Keratinocyte (primary cell): Measurements from ENCODE around the gene VPS26C. TPM values are rescaled to one million over a fixed set of nuclear protein-coding genes. Genes with fewer than 3 reads are reported as not detected.

Experiments
- DNase-seq: peaks from one replicate; pipeline ENCODE4 v3.0.0-alpha.2; 2011; ENCODE audit warnings: low read depth, missing footprints, low spot score
- FAIRE-seq: peaks from 2 replicates; lab custom pipeline; 2011; peaks lifted over from hg19 to GRCh38; lab: Jason Lieb, UNC
- H2AFZ ChIP-seq: 2 replicates; pipeline ENCODE4 v1.6.0; 2012; ENCODE audit warnings: low read length, control low read depth, inconsistent platforms; ENCODE audit not compliant: control insufficient read depth
- H3K27ac ChIP-seq: 2 replicates; pipeline ENCODE4 v1.5.1; 2011; ENCODE audit warnings: low read length; ENCODE audit not compliant: control insufficient read depth, insufficient read depth
- H3K27me3 ChIP-seq: 3 replicates; pipeline ENCODE4 v1.6.0; 2011; ENCODE audit warnings: low read length; ENCODE audit not compliant: control insufficient read depth, insufficient read depth; ENCODE audit errors: extremely low read depth
- H3K36me3 ChIP-seq, 2 experiments: 2 replicates in 1 of 2; 3 replicates in 1 of 2; pipeline ENCODE4 v1.5.1; 2011; ENCODE audit warnings: low read length in 2 of 2, mild to moderate bottlenecking in 1 of 2; ENCODE audit not compliant: control insufficient read depth in 2 of 2, insufficient read depth in 2 of 2; ENCODE audit errors: extremely low read depth in 1 of 2
- H3K4me1 ChIP-seq: 3 replicates; pipeline ENCODE4 v1.5.1; 2011; ENCODE audit warnings: low read length; ENCODE audit not compliant: control insufficient read depth, insufficient read depth; ENCODE audit errors: extremely low read depth
- H3K4me2 ChIP-seq: 3 replicates; pipeline ENCODE4 v1.6.0; 2011; ENCODE audit warnings: low read depth, low read length; ENCODE audit not compliant: control insufficient read depth, insufficient read depth; ENCODE audit errors: extremely low read depth
- H3K4me3 ChIP-seq, 3 experiments: fragments of 200-600 bp in 1 of 3; sonication (generic) in 1 of 3; 2 replicates in 2 of 3; 3 replicates in 1 of 3; pipeline ENCODE4 v1.5.1; 2011 to 2016; ENCODE audit warnings: low read length in 3 of 3, mild to moderate bottlenecking in 3 of 3, control low read depth in 2 of 3, inconsistent platforms in 1 of 3, low read depth in 1 of 3, mixed read lengths in 1 of 3, mixed run types in 1 of 3, moderate library complexity in 1 of 3; ENCODE audit not compliant: control insufficient read depth in 2 of 3, insufficient read depth in 2 of 3; ENCODE audit errors: extremely low read depth in 1 of 3
- H3K79me2 ChIP-seq: 2 replicates; pipeline ENCODE4 v1.6.0; 2012; ENCODE audit warnings: low read length; ENCODE audit not compliant: control insufficient read depth, insufficient read depth
- H3K9ac ChIP-seq: 3 replicates; pipeline ENCODE4 v1.6.0; 2011; ENCODE audit warnings: low read length; ENCODE audit not compliant: control insufficient read depth, insufficient read depth; ENCODE audit errors: extremely low read depth
- H3K9me1 ChIP-seq: 3 replicates; pipeline ENCODE4 v1.6.0; 2011; ENCODE audit warnings: low read length; ENCODE audit not compliant: control insufficient read depth, insufficient read depth; ENCODE audit errors: extremely low read depth
- H3K9me3 ChIP-seq: 2 replicates; pipeline ENCODE4 v1.5.1; 2012; ENCODE audit warnings: low read depth, low read length; ENCODE audit not compliant: control insufficient read depth
- H4K20me1 ChIP-seq: 3 replicates; pipeline ENCODE4 v1.6.0; 2011; ENCODE audit warnings: low read length; ENCODE audit not compliant: control insufficient read depth, insufficient read depth; ENCODE audit errors: extremely low read depth
- EZH2 ChIP-seq: IDR thresholded peaks from one replicate; pipeline ENCODE4 v1.6.1; 2012; ENCODE audit warnings: inconsistent platforms, mild to moderate bottlenecking, low read length, moderate library complexity
- dilution Hi-C: fragments of 300-500 bp; cut with MboI; formaldehyde crosslinking; loops from one replicate; pipeline ENCODE4 v1.7.0; 2020; ENCODE audit warnings: low sequenced_read_pairs; ENCODE audit not compliant: extremely low pct_ligation_motif_present
- polyA plus RNA-seq, 5 experiments: library from polyadenylated mRNA; depleted of rRNA in 3 of 5; stranded (reverse) in 3 of 5; stranded (forward) in 1 of 5; unstranded in 1 of 5; fragments of >200 nt; gene quantifications; 1 replicate in 1 of 5; 2 replicates in 3 of 5; 3 replicates in 1 of 5; pipeline versions ENCODE4 v1.2.1 to v1.2.3, GENCODE V29; 2011 to 2012; ENCODE audit warnings: missing spikeins in 2 of 5, low read depth in 1 of 5, low replicate concordance in 1 of 5
- TF ChIP-seq, protein P1 (sequence below), 3 experiments: IDR thresholded peaks in 1 of 3; conservative IDR thresholded peaks in 1 of 3; optimal IDR thresholded peaks in 1 of 3; 2 replicates in 2 of 3; 3 replicates in 1 of 3; pipeline versions ENCODE3 to v1.5.1; 2011; ENCODE audit warnings: low read length in 3 of 3, mild to moderate bottlenecking in 3 of 3, moderate library complexity in 2 of 3, control low read depth in 1 of 3, inconsistent platforms in 1 of 3; ENCODE audit not compliant: insufficient read depth in 2 of 3; ENCODE audit errors: extremely low read depth in 1 of 3

Gene VPS26C
- polyA plus RNA-seq, 1 donor (not counting 4 experiments of a cell fraction or from before 2014, with no cell fraction given), result 41.3 TPM

- Histone ChIP-seq H2AFZ (no peak overlapping the region), H3K4me1 (no peaks in the 10 kb centered on the region), H3K9me1 (no peaks in the 10 kb centered on the region), H3K27me3 (no peaks in the 10 kb centered on the region), H3K36me3 (no peaks in the 10 kb centered on the region), H3K9me3 (no peaks in the 10 kb centered on the region), H4K20me1 (no peaks in the 10 kb centered on the region), H3K27ac (no peak overlapping the region), H3K4me3 (no peak overlapping the region), H3K79me2 (no peaks in the 10 kb centered on the region), H3K4me2 (no peak overlapping the region), H3K9ac (no peak overlapping the region)
- dilution Hi-C loops, result no loop called here
- no peak for FAIRE-seq
- TF ChIP-seq, protein P1, sequence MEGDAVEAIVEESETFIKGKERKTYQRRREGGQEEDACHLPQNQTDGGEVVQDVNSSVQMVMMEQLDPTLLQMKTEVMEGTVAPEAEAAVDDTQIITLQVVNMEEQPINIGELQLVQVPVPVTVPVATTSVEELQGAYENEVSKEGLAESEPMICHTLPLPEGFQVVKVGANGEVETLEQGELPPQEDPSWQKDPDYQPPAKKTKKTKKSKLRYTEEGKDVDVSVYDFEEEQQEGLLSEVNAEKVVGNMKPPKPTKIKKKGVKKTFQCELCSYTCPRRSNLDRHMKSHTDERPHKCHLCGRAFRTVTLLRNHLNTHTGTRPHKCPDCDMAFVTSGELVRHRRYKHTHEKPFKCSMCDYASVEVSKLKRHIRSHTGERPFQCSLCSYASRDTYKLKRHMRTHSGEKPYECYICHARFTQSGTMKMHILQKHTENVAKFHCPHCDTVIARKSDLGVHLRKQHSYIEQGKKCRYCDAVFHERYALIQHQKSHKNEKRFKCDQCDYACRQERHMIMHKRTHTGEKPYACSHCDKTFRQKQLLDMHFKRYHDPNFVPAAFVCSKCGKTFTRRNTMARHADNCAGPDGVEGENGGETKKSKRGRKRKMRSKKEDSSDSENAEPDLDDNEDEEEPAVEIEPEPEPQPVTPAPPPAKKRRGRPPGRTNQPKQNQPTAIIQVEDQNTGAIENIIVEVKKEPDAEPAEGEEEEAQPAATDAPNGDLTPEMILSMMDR (optimal IDR thresholded peaks at IDR 0.05 in 1 of 3, IDR thresholded peaks at IDR 0.05 in 1 of 3, conservative IDR thresholded peaks at IDR 0.05 in 1 of 3; ENCODE audit: extremely low read depth in 1 of 3, insufficient read depth in 2 of 3, low read length in 3 of 3), result no peak
- TF ChIP-seq EZH2, result no peak
- no peak for DNase-seq
Measured at GRCh38 chr21:37273911-37274690, 7.0 kb upstream of the VPS26C start.

DNA sequence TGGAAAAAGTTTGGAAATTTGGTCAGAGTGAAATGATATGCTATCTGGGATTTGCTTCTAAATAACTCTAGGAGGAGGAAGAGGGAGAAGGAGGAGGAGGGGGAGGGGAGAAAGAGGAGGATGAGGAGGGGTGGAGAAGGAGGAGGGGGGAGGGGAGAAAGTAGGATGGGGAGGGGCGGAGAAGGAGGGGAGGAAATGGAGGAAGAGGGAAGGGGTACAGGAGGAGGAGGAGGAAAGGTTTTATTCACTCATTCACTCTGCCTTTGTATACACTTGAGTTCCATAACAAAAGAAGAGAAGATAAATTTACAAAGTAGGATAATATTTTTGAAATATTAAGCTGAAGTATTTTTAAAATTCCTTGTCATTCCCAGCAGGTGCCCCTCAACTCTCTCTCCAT is 6.3 kb upstream of the VPS26C start:
- dilution Hi-C loops, result no loop called here
- no peaks in the 10 kb centered on the region for H3K9me3 ChIP-seq
- FAIRE-seq (no peak), DNase-seq (no peak)
- H2AFZ ChIP-seq, result no peak overlapping the region
- TF ChIP-seq, protein P1 (optimal IDR thresholded peaks at IDR 0.05 in 1 of 3, IDR thresholded peaks at IDR 0.05 in 1 of 3, conservative IDR thresholded peaks at IDR 0.05 in 1 of 3; ENCODE audit: extremely low read depth in 1 of 3, insufficient read depth in 2 of 3, low read length in 3 of 3), result no peak
- TF ChIP-seq EZH2, result no peak
- H3K27ac ChIP-seq, result no peak overlapping the region
- H3K79me2 ChIP-seq, result no peaks in the 10 kb centered on the region
- H3K4me1 ChIP-seq, result no peaks in the 10 kb centered on the region
- H4K20me1 ChIP-seq, result no peaks in the 10 kb centered on the region
- H3K9me1 ChIP-seq, result no peaks in the 10 kb centered on the region
- H3K9ac ChIP-seq, result no peak overlapping the region
- no peaks in the 10 kb centered on the region for H3K36me3 ChIP-seq
- H3K4me2 ChIP-seq, result no peak overlapping the region
- H3K27me3 ChIP-seq, result no peaks in the 10 kb centered on the region
- H3K4me3 ChIP-seq, result no peak overlapping the region
